Transverse colon (tissue), 4 donors: ENCODE data around the gene NFKBIZ. TPM values are rescaled to one million over a fixed set of nuclear protein-coding genes. Genes with fewer than 3 reads are reported as not detected.
A peak's percentile ranks its signal among the peaks of the same experiment; 100 is the strongest.

Experiments used
- DNase-seq: peaks from one replicate; pipeline ENCODE4 v3.0.0-alpha.2; 2019
- H3K27ac ChIP-seq, 4 donors: fragments of 200-600 bp; sonication (generic); 2 replicates each; pipeline ENCODE4 v1.5.1; 2016 to 2018; ENCODE audit warnings: inconsistent platforms in 4 of 4
- H3K27me3 ChIP-seq: fragments of 200-600 bp; sonication (generic); 2 replicates; pipeline ENCODE4 v1.5.1; 2017; ENCODE audit warnings: inconsistent platforms
- H3K36me3 ChIP-seq, 4 donors: fragments of 200-600 bp; sonication (generic); 2 replicates each; pipeline ENCODE4 v1.5.1; 2017 to 2019; ENCODE audit warnings: inconsistent platforms in 4 of 4
- H3K4me1 ChIP-seq, 4 donors: fragments of 200-600 bp; sonication (generic); 2 replicates each; pipeline ENCODE4 v1.5.1; 2017 to 2020; ENCODE audit warnings: inconsistent platforms in 4 of 4
- H3K4me3 ChIP-seq, 4 donors: fragments of 200-600 bp; sonication (generic); 1 replicate in 1 of 4; 2 replicates in 3 of 4; pipeline versions ENCODE4 v1.5.1 to v1.6.1; 2017 to 2019; ENCODE audit warnings: inconsistent platforms in 4 of 4
- H3K9me3 ChIP-seq, 2 donors: fragments of 200-600 bp; sonication (generic); 2 replicates each; pipeline ENCODE4 v1.5.1; 2017 to 2019; ENCODE audit warnings: inconsistent platforms in 2 of 2
- CTCF ChIP-seq, 5 experiments: fragments of 200-600 bp in 3 of 5; fragments of 450-650 bp in 2 of 5; sonication (generic) in 3 of 5; IDR thresholded peaks; 1 replicate in 2 of 5; 2 replicates in 3 of 5; pipeline ENCODE4 v1.5.1; 2016 to 2017; ENCODE audit warnings: antibody characterized with exemption in 5 of 5, inconsistent platforms in 3 of 5, mild to moderate bottlenecking in 2 of 5, moderate library complexity in 1 of 5
- EP300 ChIP-seq: sonication (generic); formaldehyde crosslinking; IDR thresholded peaks from one replicate; pipeline ENCODE4 v1.6.1; 2017; ENCODE audit warnings: antibody characterized with exemption, low read depth
- POLR2A ChIP-seq: fragments of 450-650 bp; IDR thresholded peaks from one replicate; pipeline ENCODE4 v1.6.1; 2016; ENCODE audit warnings: antibody characterized with exemption, mild to moderate bottlenecking, moderate library complexity
- POLR2AphosphoS5 ChIP-seq, 3 donors: sonication (generic); formaldehyde crosslinking; IDR thresholded peaks; one replicate each; pipeline ENCODE4 v1.6.1; 2016; ENCODE audit warnings: antibody characterized with exemption in 3 of 3
- WGBS, 2 donors: methylation state at CpG; one replicate each; pipeline ENCODE4 v1.1.5; 2018; ENCODE audit warnings: low coverage in 1 of 2; 5-methylcytosine and 5-hydroxymethylcytosine counted together
- in situ Hi-C, 4 donors: fragments of 200-750 bp; cut with MboI; loops; one replicate each; pipeline versions ENCODE4 v1.15.0 to v1.15.1; 2017; ENCODE audit warnings: low sequenced_read_pairs in 3 of 4, low pct_ligation_motif_present in 1 of 4, low pct_unique_long_range_greater_than_20kb in 1 of 4
- intact Hi-C: fragments of 100-400 bp; cut with DNase I; formaldehyde crosslinking; loops from one replicate; pipeline ENCODE4 v1.15.1; 2023; ENCODE audit warnings: low total_unique reads
- total RNA-seq, 4 donors: library from RNA; depleted of rRNA; stranded (reverse); fragments of >200 nt; gene quantifications; one replicate each; pipeline ENCODE4 v1.1.0, GENCODE V29; 2016

The NFKBIZ gene
- total RNA-seq, 4 donors from 2014 or later, result 92.4 to 333 (median 176) TPM

DNA sequence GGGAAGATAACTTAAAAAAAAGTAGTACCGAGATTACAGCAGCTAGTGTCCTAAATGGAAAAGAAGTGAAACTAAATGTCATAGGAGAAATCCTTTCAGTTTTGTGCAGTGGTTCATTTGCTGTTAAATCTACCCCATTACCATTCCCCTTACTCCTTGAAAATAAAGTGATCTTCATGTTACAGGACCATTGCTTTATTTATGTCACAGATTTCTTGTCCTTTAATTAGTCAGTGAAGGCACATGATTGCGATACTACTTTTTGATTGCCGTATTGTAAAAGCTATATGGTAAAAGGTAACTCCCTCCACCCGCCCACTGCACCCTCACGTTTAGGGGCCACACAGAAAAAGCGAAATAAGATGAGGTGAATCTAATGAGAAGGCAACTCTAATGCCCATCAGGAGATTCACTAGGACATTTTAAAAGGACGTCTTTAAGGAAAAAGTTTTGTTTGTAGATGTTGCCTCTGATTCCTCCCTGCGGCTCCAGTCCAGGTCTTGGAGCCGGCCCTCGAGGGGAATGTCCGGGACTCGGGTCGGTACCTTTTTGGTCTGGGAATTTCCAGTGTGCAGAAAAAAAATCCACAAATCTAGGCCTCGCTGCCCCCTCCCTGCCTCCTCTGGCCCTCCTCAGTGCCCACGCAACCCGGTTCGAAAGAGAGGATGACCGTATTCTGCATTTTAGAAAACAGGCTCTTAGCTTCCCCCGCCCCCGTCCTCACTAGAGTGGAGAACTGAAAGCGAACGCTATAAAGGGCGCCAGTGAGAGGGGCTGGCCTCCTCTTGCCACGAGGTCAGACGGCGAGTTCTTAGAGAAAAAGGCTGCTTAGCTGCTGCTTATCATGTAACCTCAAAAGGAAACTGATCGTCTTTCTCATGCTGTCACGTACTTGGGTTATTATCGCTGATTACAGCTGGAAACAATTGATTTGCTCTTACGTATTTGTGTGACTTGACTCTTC lies 21.8 kb upstream of the NFKBIZ start:
- WGBS, 2 donors, result 1 to 2% methylated on average over 14 to 30 of the region's 30 CpGs
- H3K27ac ChIP-seq, result peak overlapping the region; percentile 94 to 96 (median 94)
- H3K27me3 ChIP-seq, result no peaks in the 10 kb centered on the region
- in situ Hi-C loops (no loop called here), intact Hi-C loops (no loop called here)
- no peaks in the 10 kb centered on the region for H3K36me3 ChIP-seq
- H3K4me1 ChIP-seq, result peaks cover 16 to 34% (median 31%) of the 10 kb centered on the region in 4 donors
- DNase-seq, result peak; percentile 84
- H3K4me3 ChIP-seq, result peak overlapping the region; percentile 55 to 64 (median 56)
- no peaks in the 10 kb centered on the region for H3K9me3 ChIP-seq
- TF ChIP-seq EP300 (no peak), POLR2A (peak; percentile 82), POLR2AphosphoS5 (IDR thresholded peaks at IDR 0.05) (peak; percentile 60 to 79 (median 72))

- intact Hi-C loops (no loop called here), in situ Hi-C loops (no loop called here)
- 0 to 7% methylated on average over 3 of the region's 3 CpGs for WGBS, 2 donors
- Histone ChIP-seq H3K36me3 (no peaks in the 10 kb centered on the region), H3K27ac (peak overlapping the region; percentile 94 to 96 (median 94)), H3K4me1 (peaks cover 16 to 34% (median 31%) of the 10 kb centered on the region in 4 donors), H3K27me3 (no peaks in the 10 kb centered on the region), H3K9me3 (no peaks in the 10 kb centered on the region), H3K4me3 (peak overlapping the region in 3 of 4 donors; percentile 55 to 64 (median 58))
- DNase-seq, result no peak
- TF ChIP-seq CTCF (IDR thresholded peaks at IDR 0.05), result no peak
- TF ChIP-seq POLR2AphosphoS5 (IDR thresholded peaks at IDR 0.05), result no peak
- TF ChIP-seq POLR2A, result no peak
- TF ChIP-seq EP300, result no peak
These were observed 21.0 kb upstream of the NFKBIZ start for GRCh38 chr3:101828276-101828675.

GRCh38 chr3:101828691-101829436 lies 20.4 kb upstream of the NFKBIZ start:
- Histone ChIP-seq H3K9me3 (no peaks in the 10 kb centered on the region), H3K36me3 (no peaks in the 10 kb centered on the region), H3K27me3 (no peaks in the 10 kb centered on the region), H3K4me3 (peak overlapping the region in 2 of 4 donors; percentile 58 to 64), H3K27ac (peak overlapping the region; percentile 94 to 96 (median 94)), H3K4me1 (peaks cover 22 to 40% (median 31%) of the 10 kb centered on the region in 4 donors)
- TF ChIP-seq POLR2A (peak; percentile 34), CTCF (IDR thresholded peaks at IDR 0.05) (no peak), POLR2AphosphoS5 (IDR thresholded peaks at IDR 0.05) (peak; percentile 64 to 68 (median 64)), EP300 (no peak)
- intact Hi-C loops (no loop called here), in situ Hi-C loops (no loop called here)
- DNase-seq, result peak; percentile 66
- WGBS, 2 donors, result 26 to 60% methylated on average over 3 to 9 of the region's 9 CpGs

GRCh38 chr3:101829437-101829830 lies 19.9 kb upstream of the NFKBIZ start:
- intact Hi-C loops (no loop called here), in situ Hi-C loops (no loop called here)
- Histone ChIP-seq H3K27ac (peak overlapping the region; percentile 94 to 96 (median 94)), H3K9me3 (no peaks in the 10 kb centered on the region), H3K27me3 (no peaks in the 10 kb centered on the region), H3K4me3 (peak overlapping the region in 1 of 4 donors; percentile 64), H3K4me1 (peaks cover 24 to 45% (median 32%) of the 10 kb centered on the region in 4 donors), H3K36me3 (no peaks in the 10 kb centered on the region)
- no peak for DNase-seq
- 15 to 49% methylated on average over 2 of the region's 2 CpGs for WGBS, 2 donors
- TF ChIP-seq EP300 (no peak), POLR2AphosphoS5 (IDR thresholded peaks at IDR 0.05) (no peak), CTCF (IDR thresholded peaks at IDR 0.05) (no peak), POLR2A (no peak)
